Right hindlimb (tissue), 1 donor: ENCODE measurements around the gene CYFIP1.

Experiments
- DNase-seq: peaks from one replicate; pipeline ENCODE4 v3.0.0-alpha.2; 2018

Gene CYFIP1

DNA sequence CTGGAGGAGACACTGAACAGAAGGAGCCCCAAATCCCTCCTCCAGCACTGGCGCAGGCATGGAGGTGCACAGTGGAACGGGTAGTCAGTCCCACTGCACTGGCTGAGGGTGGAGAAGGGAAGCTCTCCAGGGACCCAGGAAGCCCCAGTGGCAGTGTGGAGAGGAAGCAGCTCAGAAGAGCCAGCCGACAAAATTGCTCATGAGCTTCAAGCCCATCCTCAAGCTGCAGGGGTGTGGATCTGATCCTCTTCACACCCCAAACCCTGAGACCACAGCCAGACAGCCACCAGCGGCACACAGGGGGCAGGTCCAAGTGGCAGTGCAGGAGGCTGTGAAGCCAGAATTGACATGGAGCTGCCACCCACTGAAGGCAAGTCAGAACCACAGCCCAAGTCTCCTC, 32.1 kb downstream of the CYFIP1 start:
- no peak for DNase-seq

DNA sequence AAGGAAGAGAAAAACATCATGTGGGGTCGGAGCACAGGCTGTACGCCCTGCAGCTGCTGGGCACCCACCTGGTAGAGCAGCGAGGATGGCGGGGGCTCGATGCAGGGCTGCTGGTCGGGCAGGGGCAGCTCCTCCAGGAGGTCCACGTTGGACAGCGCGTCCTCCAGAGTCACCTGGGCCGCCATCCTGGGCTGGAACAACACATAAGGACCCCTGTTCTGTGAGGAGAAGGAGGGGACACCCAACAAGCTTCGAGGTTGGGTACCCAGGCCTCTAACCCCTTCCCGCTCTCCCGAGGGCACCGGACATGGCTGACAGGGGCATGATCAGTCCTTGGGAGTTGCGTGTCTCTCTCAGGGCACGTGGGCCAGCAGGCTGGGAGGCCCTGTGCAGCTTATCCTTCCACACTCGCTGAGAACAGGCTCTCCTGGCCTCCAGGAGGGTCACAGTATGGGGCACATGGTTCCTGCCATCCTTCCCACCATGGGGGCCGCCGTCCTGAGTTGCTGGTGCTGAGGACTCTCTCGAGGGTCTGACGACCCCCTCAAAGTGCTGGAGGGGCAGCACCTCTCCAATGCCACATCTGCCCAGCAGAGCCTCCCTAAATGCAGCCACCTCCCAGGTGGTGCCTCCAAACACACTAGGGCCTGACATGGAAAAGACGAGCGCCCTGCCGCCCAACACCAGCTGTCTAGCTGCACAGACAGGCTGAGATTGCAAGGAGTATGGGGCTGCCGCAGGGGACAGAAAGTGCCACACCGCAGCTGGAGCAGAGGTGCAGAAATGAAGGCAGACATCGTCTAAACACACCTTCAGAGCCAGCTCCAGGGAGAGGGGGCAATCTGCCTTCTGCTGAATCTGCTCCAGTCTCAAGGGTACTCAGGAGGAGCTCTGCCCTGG, 32.8 kb downstream of the CYFIP1 start:
- no peak for DNase-seq

DNA sequence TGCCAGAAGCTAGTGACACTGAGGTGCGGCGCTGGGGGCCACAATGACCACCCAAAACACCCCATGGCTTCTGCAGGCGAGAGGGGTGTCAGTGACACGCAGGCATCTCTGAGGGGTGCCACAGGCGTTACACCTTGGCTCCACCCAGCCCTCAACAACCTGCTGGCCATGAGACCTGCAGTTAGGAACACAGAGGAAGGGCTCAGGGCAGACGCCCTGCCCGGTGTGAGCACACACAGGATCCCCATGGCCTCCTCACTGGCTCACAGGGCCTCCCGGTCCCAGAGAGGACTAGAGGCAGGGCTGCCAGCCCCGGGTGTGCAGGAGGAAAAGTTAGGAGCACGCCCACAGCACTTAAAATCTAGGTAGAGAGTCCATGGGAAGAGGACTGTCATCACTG, 35.1 kb downstream of the CYFIP1 start:
- DNase-seq: no peak

DNA sequence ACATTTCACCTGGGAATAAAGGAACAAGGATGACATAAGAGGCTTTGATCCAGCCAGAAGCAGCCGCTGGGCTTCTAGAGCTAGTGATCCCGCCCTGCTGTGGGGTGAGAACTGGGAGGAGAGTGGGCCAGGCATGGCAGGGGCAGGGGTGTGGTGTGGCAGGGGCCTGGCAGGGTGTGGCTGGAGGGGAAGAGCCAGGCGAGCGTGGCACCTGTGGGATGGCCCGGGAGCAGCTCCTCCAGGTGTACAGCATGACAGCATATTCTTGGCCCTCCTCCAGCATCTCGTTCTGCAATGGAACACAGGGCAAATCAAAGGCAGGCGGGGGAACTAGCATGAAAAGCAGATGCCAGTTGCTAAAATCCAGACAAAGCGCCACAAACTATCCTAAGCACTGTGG, 35.5 kb downstream of the CYFIP1 start:
- no peak for DNase-seq

DNA sequence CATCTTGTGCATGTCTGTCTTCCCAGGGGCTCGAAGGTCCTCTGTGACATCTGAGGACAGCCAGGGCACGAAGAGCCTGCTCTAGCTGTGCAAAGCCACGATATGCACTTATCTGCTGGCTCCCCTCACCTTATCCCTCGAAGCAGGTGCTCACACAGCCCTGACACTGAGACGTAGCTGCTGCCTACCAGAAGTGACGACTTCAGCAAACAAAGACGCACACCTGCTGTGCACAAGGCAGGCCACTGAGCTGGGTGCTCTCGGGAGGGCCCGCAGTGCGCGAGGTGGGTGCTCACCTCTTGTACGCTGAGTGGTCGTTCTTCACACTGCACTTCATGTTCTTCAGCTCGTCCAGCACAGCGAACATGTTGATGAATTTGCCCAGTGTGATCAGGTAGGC, 37.3 kb downstream of the CYFIP1 start:
- no peak for DNase-seq

DNA sequence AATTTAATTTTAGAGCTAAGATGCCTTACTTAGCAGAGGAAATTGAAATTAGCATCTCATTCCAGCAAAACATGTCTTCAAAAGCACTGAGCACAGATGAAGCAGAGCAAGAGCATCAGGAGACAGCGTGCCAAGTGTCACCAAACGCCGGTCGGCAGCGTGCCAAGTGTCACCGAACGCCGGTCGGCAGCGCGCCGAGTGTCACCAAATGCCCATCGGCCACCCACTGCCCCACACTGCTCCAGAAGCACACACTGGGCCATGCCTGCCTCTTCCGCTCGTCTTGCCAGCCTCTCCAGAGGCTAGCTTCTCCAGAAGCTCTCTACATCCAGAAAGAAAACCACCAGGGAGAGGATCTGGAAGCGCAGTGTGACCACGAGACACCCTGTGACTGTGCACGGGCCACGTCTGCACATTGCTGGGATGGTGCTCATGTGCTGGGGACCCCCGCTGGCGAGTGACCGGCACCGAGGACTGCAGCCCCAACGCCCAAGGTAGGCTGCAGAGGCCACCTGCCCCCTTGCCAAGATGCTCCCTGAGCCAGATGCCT, 37.8 kb downstream of the CYFIP1 start:
- DNase-seq: no peak

DNA sequence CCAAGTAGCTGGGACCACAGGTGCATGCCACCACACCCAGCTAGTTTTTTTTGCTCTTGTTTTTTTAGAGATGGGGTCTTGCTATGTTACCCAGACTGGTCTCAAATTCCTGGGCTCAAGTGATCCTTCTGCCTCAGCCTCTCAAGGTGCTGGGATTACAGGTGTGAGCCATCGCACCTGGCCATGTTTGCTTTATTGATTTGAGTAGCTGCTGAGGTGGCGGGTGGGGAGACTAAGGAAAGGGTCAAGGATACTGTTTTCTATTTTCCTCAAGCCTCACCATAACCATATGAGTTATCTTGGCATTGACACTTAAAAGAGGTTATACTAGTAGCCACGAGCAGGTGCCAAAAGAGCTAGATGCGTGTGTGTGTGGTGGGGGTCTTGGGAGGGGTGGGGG, 39.0 kb downstream of the CYFIP1 start:
- DNase-seq: no peak

DNA sequence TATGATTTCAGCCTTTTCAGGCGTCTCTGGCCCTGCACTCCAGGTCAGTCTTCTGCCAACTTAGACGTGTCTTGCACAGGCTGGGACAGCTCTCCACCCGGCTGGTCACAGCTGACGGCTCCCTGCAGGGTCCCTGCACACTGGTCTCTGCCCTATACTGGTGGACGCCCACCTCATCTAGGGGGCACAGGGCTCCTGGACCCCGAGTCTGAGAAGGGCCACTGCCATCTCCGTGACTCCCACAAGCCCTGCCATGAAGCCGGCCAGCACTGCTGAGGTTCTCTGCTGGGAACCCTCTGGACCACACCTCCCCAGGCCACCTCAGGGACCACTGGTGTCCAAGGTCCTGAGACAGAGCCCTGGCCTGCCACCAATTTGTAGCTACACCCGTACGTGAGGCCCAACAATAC, 40.5 kb downstream of the CYFIP1 start:
- no peak for DNase-seq

DNA sequence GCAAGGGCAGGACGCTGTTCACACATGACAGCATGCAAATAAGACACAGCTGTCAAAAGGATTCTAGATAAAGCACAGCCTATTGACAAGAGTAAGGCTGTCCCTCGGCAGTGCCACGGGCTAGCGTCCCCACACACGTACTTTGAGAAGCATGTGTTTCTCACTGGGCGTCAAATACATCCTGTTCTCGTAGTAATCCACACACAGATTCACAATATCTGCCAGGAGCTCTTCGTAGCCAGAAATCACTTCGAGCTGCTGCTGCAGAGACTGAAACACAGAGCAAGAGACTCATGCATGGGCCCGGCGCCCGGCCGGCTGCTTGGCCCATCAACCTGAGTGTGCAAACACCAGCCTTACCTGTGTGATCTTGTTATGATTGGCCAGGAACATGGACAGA, 41.1 kb downstream of the CYFIP1 start:
- DNase-seq: no peak

DNA sequence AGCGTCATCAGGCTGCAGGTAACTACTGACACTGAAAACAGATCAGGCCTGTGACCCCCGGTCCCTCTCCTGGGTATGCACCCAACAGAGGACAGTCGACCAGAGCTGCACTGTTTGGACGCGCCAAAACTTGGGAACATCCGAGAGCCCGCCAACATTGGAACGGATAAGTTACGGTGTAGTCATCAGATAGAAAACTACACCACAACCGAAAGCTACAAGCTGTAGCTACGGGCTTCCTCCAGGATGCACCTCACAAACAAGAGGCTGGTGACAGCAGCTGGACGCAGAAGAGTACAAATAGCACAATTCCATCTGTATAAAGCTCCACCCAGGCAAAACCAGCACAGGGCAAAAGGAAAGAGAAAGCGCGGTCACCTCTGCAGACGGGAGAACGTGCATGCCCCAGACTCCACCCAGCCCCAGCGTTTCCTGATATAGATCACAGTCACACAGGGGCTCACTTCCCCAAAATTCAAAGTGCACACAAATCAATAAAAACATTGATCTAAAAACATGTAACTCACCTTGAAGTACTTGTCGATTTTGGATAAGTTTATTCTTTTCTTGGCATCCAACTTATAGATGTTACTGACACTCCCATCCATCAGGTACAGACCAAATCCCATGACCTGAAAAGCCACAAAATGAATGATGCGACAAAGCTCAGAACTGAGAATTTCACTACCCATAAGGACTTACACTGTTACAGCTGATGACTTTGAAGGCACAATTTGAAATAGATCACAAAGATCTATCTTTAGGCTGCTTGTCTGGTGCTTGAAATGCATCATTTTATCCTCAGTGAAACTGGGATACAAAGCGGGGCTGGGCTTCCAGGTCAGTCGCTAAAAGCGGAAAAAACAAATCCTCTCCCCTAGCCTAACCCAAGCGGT, 43.3 kb downstream of the CYFIP1 start:
- no peak for DNase-seq

DNA sequence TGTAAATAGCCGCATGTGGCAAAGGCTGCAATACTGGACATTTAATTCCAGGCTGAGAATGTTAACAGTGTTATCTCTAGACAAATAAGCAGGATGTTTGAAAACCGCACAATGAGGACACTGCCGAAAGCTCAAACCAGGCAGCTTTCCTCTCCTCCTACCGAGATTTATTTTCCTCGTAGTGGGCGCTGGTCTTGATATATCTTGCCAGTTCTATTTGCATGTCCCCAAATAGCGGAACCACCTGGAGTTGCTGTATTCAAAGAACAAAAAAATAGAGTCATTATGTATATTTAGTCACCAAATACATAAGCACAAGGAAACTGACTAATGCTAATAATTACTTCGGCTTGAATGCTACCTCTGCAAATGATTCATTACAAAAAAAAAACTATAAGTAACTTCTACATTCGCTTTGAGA, 46.5 kb downstream of the CYFIP1 start:
- no peak for DNase-seq

DNA sequence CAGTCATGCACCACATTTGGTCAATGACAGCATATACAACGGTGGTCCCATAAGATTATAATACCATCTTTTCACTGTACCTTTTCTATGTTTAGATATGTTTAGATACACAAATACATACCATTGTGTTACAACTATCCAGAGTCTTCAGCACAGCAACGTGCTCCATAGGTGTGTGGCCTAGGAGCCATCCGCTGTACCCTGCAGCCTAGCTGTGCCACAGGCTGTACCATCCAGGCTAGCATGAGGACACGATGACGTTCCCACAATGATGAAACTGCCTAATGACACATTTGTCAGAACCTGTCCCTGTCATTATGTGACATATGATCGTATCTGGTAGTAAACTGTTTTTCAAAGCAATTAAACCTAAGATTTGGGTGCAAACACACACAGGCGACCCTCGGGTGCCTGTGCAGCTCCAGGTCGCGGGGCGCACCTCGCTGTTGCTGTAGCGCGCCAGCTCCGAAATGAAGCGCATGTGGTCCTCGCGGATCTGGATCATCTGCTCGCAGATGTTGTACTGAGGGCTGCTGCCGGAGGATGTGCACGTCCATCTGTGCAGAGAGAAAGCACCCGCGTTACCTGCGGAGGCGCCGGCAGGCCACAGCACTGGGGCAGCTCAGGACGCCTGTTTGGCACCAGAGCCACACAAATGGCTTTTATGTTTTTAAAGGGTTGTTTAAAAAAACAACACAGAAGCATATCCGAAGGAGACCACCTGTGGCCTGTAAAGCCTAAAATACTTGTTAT, 48.2 kb downstream of the CYFIP1 start:
- no peak for DNase-seq

DNA sequence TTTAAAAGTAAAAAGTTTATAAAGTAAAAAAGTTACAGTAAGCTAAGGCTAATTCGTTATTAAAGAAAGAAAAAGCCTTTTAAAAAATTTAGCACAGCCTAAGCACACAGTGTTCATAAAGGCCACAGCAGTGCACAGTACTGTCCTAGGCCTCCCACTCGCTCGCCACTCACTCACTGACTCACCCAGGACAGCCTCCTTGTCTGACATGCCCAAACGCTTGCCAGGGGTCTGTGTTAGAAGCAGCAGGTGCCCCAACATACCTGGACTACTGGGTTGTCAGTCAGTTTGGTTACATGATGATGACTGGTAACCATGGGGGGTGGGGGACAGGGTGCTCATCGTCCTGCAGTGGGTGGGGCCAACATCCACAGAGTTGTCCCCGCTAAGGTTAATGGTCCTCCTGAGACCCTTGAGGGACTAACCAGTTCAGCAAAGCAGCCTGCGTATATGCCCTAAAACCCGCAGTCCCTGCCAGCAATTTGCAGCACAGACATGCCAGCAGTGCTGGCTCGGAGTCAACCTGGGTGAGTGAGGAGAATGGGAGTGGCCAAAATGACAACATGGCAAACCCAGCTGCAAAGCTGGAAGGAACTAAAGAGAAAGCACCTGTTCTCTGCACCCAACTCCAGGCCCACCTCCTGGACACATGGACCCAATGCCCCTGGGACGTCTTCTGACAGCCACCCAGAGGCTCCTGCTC, 49.2 kb downstream of the CYFIP1 start:
- DNase-seq: no peak

DNA sequence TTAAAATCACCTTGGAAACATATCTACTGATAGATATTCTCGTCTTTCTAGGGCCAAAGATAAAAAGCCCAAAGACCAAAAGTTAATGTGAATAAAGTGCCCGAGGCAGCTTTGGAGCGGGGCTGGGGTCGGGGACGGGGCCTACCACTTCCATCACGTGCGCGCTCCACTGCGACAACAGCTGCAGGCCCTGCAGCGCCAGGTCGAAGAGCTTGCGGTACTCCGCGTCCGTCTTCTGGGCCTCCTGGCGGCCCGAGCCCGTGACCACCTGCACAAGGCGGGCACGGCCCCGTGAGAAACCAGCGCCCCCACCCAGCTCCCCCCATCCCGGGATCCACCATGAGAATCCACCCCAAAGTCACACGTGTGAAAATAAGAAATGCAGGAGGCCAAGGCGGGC, 52.4 kb downstream of the CYFIP1 start:
- no peak for DNase-seq

DNA sequence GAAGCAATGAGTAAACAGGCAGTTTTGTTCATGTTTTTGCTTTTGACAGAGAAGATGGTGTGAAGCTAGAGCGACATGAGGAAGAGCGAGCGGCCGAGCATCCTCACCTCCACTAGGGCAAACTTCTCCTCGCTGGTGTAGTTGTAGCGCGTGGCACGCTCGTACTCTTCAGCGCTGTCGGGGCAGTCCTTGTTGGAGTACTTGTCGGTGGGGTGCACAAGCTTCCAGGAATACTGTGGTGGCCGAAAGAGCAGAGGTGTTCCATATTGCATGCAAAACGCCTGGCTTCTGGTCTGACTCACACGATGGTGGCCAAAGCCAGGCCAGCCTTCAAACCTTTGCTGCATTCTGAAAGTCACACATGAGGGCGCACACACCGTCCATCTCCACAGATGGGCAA, 54.3 kb downstream of the CYFIP1 start:
- DNase-seq: no peak

DNA sequence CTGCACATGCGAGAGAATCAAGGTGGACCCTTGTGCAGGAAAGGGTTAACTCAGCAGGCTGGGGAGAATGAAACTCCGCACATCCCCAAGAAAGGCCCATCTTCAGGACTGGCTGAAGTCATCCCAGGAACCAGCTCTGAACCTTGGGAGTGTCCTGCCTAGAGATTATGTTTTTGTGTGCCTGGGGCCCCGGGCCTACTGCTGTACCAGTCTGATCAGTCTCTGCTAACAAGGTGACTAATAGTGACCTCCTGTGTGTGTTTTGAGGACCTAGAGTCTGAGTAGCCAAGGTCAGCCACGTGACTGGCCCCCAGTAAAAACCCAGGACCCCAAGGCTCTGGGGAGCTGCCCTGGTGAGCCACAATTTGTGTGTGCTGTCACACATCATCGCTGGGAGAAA, 58.2 kb downstream of the CYFIP1 start:
- no peak for DNase-seq

DNA sequence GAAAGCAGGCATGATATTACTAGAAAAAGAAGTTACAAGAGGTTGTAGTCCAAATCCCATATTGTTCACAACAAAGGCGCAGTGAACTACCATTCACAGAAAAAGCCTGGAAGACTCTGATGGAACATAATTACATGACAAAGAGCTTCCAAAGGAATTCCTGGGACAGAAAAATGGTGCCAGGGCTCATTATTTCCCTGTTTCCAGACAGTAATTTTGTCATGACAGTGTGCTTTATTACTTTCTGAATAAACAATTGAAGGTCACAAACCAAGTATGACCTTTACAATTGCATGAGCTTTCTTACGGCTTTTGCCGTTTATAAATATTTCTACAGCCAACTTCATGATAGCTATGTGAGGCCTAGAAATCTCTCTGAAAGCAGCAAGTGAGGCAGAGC, 61.0 kb downstream of the CYFIP1 start:
- no peak for DNase-seq

DNA sequence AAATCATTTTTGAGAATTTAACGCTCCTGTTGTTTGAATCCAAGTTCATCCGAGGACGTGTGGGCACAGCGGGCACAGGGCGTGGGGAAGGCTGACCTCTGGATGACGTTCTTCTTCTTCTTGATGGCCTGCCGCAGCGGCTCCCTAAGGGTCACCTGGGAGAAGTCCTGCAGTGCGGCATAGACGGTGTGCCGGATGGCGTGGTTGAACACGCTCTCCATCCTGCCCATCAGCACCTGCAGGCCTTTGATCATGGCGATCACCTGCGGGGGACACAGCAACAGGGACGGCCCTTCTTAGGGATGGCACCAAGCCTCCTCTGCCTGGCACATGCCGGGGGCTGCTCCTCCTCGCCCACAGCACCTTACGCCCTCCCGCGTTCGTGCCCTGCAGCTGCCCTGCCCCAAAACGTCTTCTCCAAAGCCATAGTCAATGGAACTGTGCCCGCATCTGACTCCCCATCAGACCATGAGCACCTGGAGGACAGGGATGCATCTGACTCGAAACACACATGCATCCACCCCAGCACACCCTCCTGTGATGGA, 61.5 kb downstream of the CYFIP1 start:
- DNase-seq: no peak

DNA sequence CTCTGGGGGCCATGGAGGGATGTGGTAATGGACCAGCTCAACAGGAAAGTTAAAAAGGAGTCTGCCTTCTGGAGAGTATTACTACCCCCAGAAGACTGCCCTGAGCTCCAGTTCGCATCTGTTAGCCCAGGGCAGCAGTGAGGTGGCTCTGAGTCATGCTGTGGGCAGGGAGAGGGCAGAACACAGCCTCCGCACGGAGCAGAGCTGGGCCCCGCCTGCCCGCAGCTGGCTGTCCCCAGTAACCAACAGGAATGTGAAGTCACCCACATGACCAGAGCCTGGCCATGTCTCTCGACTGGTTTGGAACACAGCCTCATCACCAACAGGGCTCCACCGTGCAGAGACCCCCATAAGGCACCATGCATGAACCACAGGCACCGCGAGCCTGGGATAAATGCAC, 62.1 kb downstream of the CYFIP1 start:
- no peak for DNase-seq

DNA sequence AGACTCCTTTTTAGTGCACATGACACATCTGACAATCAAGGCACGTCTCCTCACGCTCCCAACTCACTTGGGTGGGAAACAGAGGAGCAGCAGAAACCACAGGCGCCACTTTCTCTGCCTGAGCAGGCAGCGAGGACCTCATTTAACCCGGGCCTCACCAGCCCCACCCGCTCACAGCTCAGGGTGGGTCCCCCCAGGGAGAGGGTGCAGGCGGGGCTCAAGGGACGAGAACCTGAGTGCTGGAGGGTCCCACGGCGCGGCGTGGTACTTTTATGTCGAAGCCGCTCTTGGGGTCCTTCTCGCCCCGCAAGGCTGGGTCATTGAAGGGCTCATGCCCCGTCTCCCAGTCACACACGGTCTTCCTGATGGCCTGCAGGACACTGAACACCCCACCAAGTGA, 62.6 kb downstream of the CYFIP1 start:
- no peak for DNase-seq

DNA sequence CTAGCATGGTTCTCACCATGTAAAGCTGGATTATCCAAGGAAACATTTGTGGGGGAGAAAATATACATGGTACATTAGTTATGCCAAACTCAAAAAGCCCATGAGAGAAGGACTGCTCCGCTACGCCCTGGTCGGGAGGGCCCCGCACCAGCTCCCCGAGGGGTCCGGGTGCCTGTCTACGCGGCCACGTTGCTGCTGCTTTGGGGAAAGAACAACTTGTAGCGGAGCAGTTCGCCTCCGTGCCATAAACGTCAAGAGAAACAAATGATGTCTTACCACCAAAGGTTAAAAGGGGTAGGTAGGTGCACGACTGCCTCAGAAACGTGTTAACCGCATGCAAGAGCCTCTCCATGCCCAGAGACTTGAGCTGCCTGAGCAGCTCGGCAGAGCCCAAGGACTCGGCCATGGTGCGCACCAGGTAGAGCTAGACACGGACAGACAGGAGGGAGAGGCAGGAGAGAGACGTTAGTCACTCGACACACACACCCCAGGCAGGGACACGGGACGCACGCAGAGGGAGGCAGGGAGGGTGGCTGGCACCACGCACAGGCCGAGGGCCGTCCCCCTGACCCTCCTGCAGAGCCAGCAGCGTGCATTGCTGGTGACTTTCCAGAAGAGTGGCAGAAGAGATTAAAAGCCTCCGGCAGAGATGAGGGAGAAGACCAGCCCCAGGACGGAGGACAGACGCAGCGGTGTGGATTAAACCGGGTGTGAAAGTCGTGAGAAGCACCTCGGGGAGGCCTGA, 63.4 kb downstream of the CYFIP1 start:
- no peak for DNase-seq
